Activated CD4-positive, alpha-beta T cell treated with anti-CD3 and anti-CD28 coated beads for 36 hours (primary cell): ENCODE results near the gene ETV7. TPM values are rescaled to one million over a fixed set of nuclear protein-coding genes. Genes with fewer than 3 reads are reported as not detected.
"Not testable (repeated sequence)": the region's sequence is repeated elsewhere in the genome, so short reads cannot be mapped to it uniquely, and the experiment has no call there.

Experiments used
- ATAC-seq: fragments of 200-7000 bp; cut with Tn5 transposase; one replicate; pipeline ENCODE4 v1.10.0; 2021; ENCODE audit warnings: mild to moderate bottlenecking, moderate library complexity
- CTCF ChIA-PET: fragments of 350-600 bp; sonication (Branson Sonifier 250); formaldehyde crosslinking; loops from one replicate; lab custom pipeline; 2021; ENCODE audit warnings: antibody characterized with exemption; lab: Charles Lee
- POLR2A ChIA-PET: fragments of 350-600 bp; sonication (Branson Sonifier 250); formaldehyde crosslinking; loops from one replicate; lab custom pipeline; 2021; ENCODE audit warnings: antibody characterized with exemption, inconsistent platforms; lab: Charles Lee
- DNase-seq: peaks from one replicate; pipeline ENCODE4 v3.0.0-alpha.2; 2020
- H3K27ac Mint-ChIP-seq: one replicate; pipeline ENCODE4 v1.8.0; 2021; ENCODE audit warnings: mixed read lengths
- H3K27me3 Mint-ChIP-seq: one replicate; pipeline ENCODE4 v1.8.0; 2021; ENCODE audit warnings: mixed read lengths
- H3K36me3 Mint-ChIP-seq: one replicate; pipeline ENCODE4 v1.8.0; 2021; ENCODE audit warnings: low read depth, mixed read lengths
- H3K4me1 Mint-ChIP-seq: one replicate; pipeline ENCODE4 v1.8.0; 2021; ENCODE audit warnings: mixed read lengths
- H3K4me3 Mint-ChIP-seq: one replicate; pipeline ENCODE4 v1.8.0; 2021; ENCODE audit warnings: mild to moderate bottlenecking, moderate library complexity, mixed read lengths
- H3K9me3 Mint-ChIP-seq: one replicate; pipeline ENCODE4 v1.8.0; 2021; ENCODE audit warnings: low read depth, mixed read lengths
- intact Hi-C, 2 experiments: fragments of 100-400 bp; cut with DNase I in 1 of 2; cut with micrococcal nuclease in 1 of 2; formaldehyde crosslinking; loops; one replicate each; pipeline versions ENCODE4 v1.14.2 to v1.15.1; 2022 to 2024; cut with DNase I, micrococcal nuclease
- total RNA-seq, 2 experiments: library from RNA; stranded (reverse); gene quantifications; one replicate each; pipeline ENCODE4 v1.2.3, GENCODE V29; 2021

ETV7 gene
- total RNA-seq, 2 experiments from 2014 or later = 2.4 to 2.5 TPM

GRCh38 chr6:36363371-36363752 is 24.1 kb downstream of the ETV7 start:
- H3K4me1 Mint-ChIP-seq, POLR2A ChIA-PET, H3K27ac Mint-ChIP-seq, H3K36me3 Mint-ChIP-seq, H3K27me3 Mint-ChIP-seq, ATAC-seq, H3K9me3 Mint-ChIP-seq, DNase-seq, H3K4me3 Mint-ChIP-seq: not testable (repeated sequence)
- CTCF ChIA-PET = interaction anchor here (0.5 to 1.1 kb wide), 4 partner anchors 22 to 87 kb away, joined by 3 to 5 read pairs (median 4); no protein-coding TSS in a partner anchor
- intact Hi-C loops = loop anchor here in 1 of 2 experiments (5.0 kb wide), 1 partner anchor 336 kb away; the partner anchor contains the start of gene MAPK14

- POLR2A ChIA-PET = no interaction called here
- CTCF ChIA-PET = interaction anchor here (0.6 to 5.0 kb wide), 7 partner anchors 22 to 340 kb away, joined by 3 to 54 read pairs (median 4); no protein-coding TSS in a partner anchor
- Mint-ChIP-seq H3K27me3 (peaks cover 2% of the 10 kb centered on the region), H3K9me3 (no peaks in the 10 kb centered on the region), H3K27ac (no peak overlapping the region), H3K36me3 (no peaks in the 10 kb centered on the region), H3K4me1 (peaks cover 9% of the 10 kb centered on the region), H3K4me3 (no peak overlapping the region)
- ATAC-seq (no peak), DNase-seq (no peak)
- intact Hi-C loops = loop anchor here in 1 of 2 experiments (5.0 kb wide), 1 partner anchor 335 kb away; the partner anchor contains the start of gene MAPK14
These were observed 24.7 kb downstream of the ETV7 start for GRCh38 chr6:36362551-36363370.

GRCh38 chr6:36361071-36361470 is 26.4 kb downstream of the ETV7 start:
- Mint-ChIP-seq H3K27ac (no peak overlapping the region), H3K4me1 (peaks cover 16% of the 10 kb centered on the region), H3K9me3 (no peaks in the 10 kb centered on the region), H3K4me3 (no peak overlapping the region), H3K36me3 (no peaks in the 10 kb centered on the region), H3K27me3 (peaks cover 6% of the 10 kb centered on the region)
- DNase-seq (no peak), ATAC-seq (no peak)
- ChIA-PET POLR2A (no interaction called here), CTCF (interaction anchor here (0.6 to 5.0 kb wide), 17 partner anchors 10 to 384 kb away, joined by 3 to 54 read pairs (median 3); no protein-coding TSS in a partner anchor)
- intact Hi-C loops = loop anchor here (2.0 to 5.0 kb wide), 2 partner anchors 238 to 334 kb away; partner anchors contain the start of gene MAPK14 (in 1 of the 2)

GRCh38 chr6:36360241-36361054 is 27.0 kb downstream of the ETV7 start:
- peak; percentile 85 for DNase-seq
- intact Hi-C loops = loop anchor here (1.0 to 5.0 kb wide), 5 partner anchors 19 to 333 kb away; partner anchors contain the start of gene MAPK14 (in 2 of the 2)
- no peaks in the 10 kb centered on the region for H3K9me3 Mint-ChIP-seq
- peak; percentile 81 for ATAC-seq
- POLR2A ChIA-PET = interaction anchor here (0.7 kb wide), 1 partner anchor 260 kb away, joined by 4 read pairs; no protein-coding TSS in a partner anchor
- H3K4me1 Mint-ChIP-seq = peaks cover 22% of the 10 kb centered on the region
- H3K36me3 Mint-ChIP-seq = no peaks in the 10 kb centered on the region
- peaks cover 6% of the 10 kb centered on the region for H3K27me3 Mint-ChIP-seq
- CTCF ChIA-PET = interaction anchor here (0.5 to 5.0 kb wide), 22 partner anchors 9 to 544 kb away, joined by 3 to 54 read pairs (median 4); no protein-coding TSS in a partner anchor
- no peak overlapping the region for H3K27ac Mint-ChIP-seq
- H3K4me3 Mint-ChIP-seq = no peak overlapping the region

- ATAC-seq (no peak), DNase-seq (no peak)
- Mint-ChIP-seq H3K4me3 (no peak overlapping the region), H3K27ac (no peak overlapping the region), H3K36me3 (no peaks in the 10 kb centered on the region), H3K27me3 (peaks cover 11% of the 10 kb centered on the region), H3K9me3 (peaks cover 2% of the 10 kb centered on the region), H3K4me1 (peaks cover 24% of the 10 kb centered on the region)
- POLR2A ChIA-PET = no interaction called here
- intact Hi-C loops = no loop called here
- CTCF ChIA-PET = interaction anchor here (0.5 to 5.0 kb wide), 18 partner anchors 9 to 331 kb away, joined by 3 to 54 read pairs (median 3); partner anchors contain the start of gene MAPK14
These were observed 29.1 kb downstream of the ETV7 start for GRCh38 chr6:36358226-36358915.

- Mint-ChIP-seq H3K4me3 (no peak overlapping the region), H3K36me3 (no peaks in the 10 kb centered on the region), H3K9me3 (peaks cover 2% of the 10 kb centered on the region), H3K27me3 (peaks cover 11% of the 10 kb centered on the region), H3K4me1 (peaks cover 24% of the 10 kb centered on the region), H3K27ac (no peak overlapping the region)
- intact Hi-C loops = no loop called here
- ChIA-PET CTCF (interaction anchor here (0.5 to 5.0 kb wide), 11 partner anchors 15 to 330 kb away, joined by 3 to 54 read pairs (median 4); partner anchors contain the start of gene MAPK14), POLR2A (no interaction called here)
- peak; percentile 37 for ATAC-seq
- DNase-seq = peak; percentile 37
These were observed 29.6 kb downstream of the ETV7 start for GRCh38 chr6:36357872-36358225.

- intact Hi-C loops = no loop called here
- Mint-ChIP-seq H3K27me3 (peaks cover 11% of the 10 kb centered on the region), H3K4me3 (no peak overlapping the region), H3K27ac (no peak overlapping the region), H3K4me1 (peaks cover 24% of the 10 kb centered on the region), H3K9me3 (peaks cover 2% of the 10 kb centered on the region), H3K36me3 (no peaks in the 10 kb centered on the region)
- POLR2A ChIA-PET = interaction anchor here (0.6 kb wide), 1 partner anchor 92 kb away, joined by 3 read pairs; no protein-coding TSS in a partner anchor
- DNase-seq (no peak), ATAC-seq (peak; percentile 57)
- CTCF ChIA-PET = interaction anchor here (0.7 to 3.4 kb wide), 4 partner anchors 15 to 261 kb away, joined by 3 to 8 read pairs (median 4); no protein-coding TSS in a partner anchor
These were observed 31.6 kb downstream of the ETV7 start for GRCh38 chr6:36355819-36356218.

GRCh38 chr6:36353411-36353915 is 34.0 kb downstream of the ETV7 start:
- intact Hi-C loops = no loop called here
- H3K9me3 Mint-ChIP-seq = peaks cover 2% of the 10 kb centered on the region

GRCh38 chr6:36352477-36353157 is 34.9 kb downstream of the ETV7 start:
- Mint-ChIP-seq H3K36me3 (no peaks in the 10 kb centered on the region), H3K4me3 (no peak overlapping the region), H3K27me3 (peaks cover 9% of the 10 kb centered on the region), H3K9me3 (peaks cover 2% of the 10 kb centered on the region), H3K27ac (no peak overlapping the region), H3K4me1 (peaks cover 13% of the 10 kb centered on the region)
- ChIA-PET CTCF (interaction anchor here (1.0 to 3.5 kb wide), 3 partner anchors 8 to 50 kb away, joined by 3 to 20 read pairs (median 19); no protein-coding TSS in a partner anchor), POLR2A (no interaction called here)
- intact Hi-C loops = no loop called here
- ATAC-seq (no peak), DNase-seq (no peak)

More at GRCh38 chr6:36353411-36353915, 34.0 kb downstream of the ETV7 start:
- H3K4me3 Mint-ChIP-seq = no peak overlapping the region
- ChIA-PET POLR2A (interaction anchor here (0.6 kb wide), 1 partner anchor 243 kb away, joined by 5 read pairs; no protein-coding TSS in a partner anchor), CTCF (interaction anchor here (0.7 to 3.5 kb wide), 5 partner anchors 10 to 326 kb away, joined by 3 to 19 read pairs (median 5); partner anchors contain the start of gene MAPK14)
- H3K27ac Mint-ChIP-seq = no peak overlapping the region
- no peaks in the 10 kb centered on the region for H3K36me3 Mint-ChIP-seq
- DNase-seq = no peak
- H3K4me1 Mint-ChIP-seq = peaks cover 21% of the 10 kb centered on the region
- H3K27me3 Mint-ChIP-seq = peaks cover 11% of the 10 kb centered on the region
- ATAC-seq = no peak
